Mesenchymal stem cell (in vitro differentiated cells and primary cell): Measurements from ENCODE around the gene GPR62.
A peak's percentile ranks its signal among the peaks of the same experiment; 100 is the strongest.

Experiments used
- DNase-seq: peaks from one replicate; pipeline ENCODE4 v3.0.0-alpha.2; 2013
- H2AFZ ChIP-seq: one replicate; pipeline ENCODE4 v1.6.1; 2013; ENCODE audit warnings: low read depth, mild to moderate bottlenecking, control low read depth, inconsistent platforms, low read length, moderate library complexity
- H2AK5ac ChIP-seq: 2 replicates; pipeline ENCODE4 v1.6.1; 2013; ENCODE audit warnings: low read length, moderate library complexity, mild to moderate bottlenecking, inconsistent platforms; ENCODE audit not compliant: severe bottlenecking
- H2BK120ac ChIP-seq: one replicate; pipeline ENCODE4 v1.6.1; 2013; ENCODE audit warnings: low read depth, mild to moderate bottlenecking, inconsistent platforms, low read length, moderate library complexity
- H2BK12ac ChIP-seq, 2 experiments: one replicate each; pipeline ENCODE4 v1.6.1; 2013; ENCODE audit warnings: inconsistent platforms in 2 of 2, low read length in 2 of 2, mild to moderate bottlenecking in 2 of 2, moderate library complexity in 2 of 2, control low read depth in 1 of 2
- H2BK15ac ChIP-seq: one replicate; pipeline ENCODE4 v1.6.1; 2013; ENCODE audit warnings: mild to moderate bottlenecking, low read depth, inconsistent platforms; ENCODE audit not compliant: poor library complexity, severe bottlenecking
- H2BK5ac ChIP-seq: 2 replicates; pipeline ENCODE4 v1.6.1; 2013; ENCODE audit warnings: low read depth, mild to moderate bottlenecking, low read length, control low read depth, inconsistent platforms; ENCODE audit not compliant: poor library complexity, severe bottlenecking
- H3K14ac ChIP-seq, 2 experiments: one replicate each; pipeline ENCODE4 v1.6.1; 2013; ENCODE audit warnings: inconsistent platforms in 2 of 2, low read length in 2 of 2, control low read depth in 1 of 2, mild to moderate bottlenecking in 1 of 2, moderate library complexity in 1 of 2
- H3K18ac ChIP-seq, 2 experiments: one replicate each; pipeline ENCODE4 v1.6.1; 2013; ENCODE audit warnings: inconsistent platforms in 2 of 2, low read length in 2 of 2, control low read depth in 1 of 2, low read depth in 1 of 2, mild to moderate bottlenecking in 1 of 2
- H3K23ac ChIP-seq, 2 experiments: one replicate each; pipeline ENCODE4 v1.6.1; 2013; ENCODE audit warnings: inconsistent platforms in 2 of 2, low read length in 2 of 2, mild to moderate bottlenecking in 2 of 2, moderate library complexity in 2 of 2, control low read depth in 1 of 2
- H3K27ac ChIP-seq: 2 replicates; pipeline ENCODE4 v1.5.1; 2013; ENCODE audit warnings: mild to moderate bottlenecking, moderate library complexity, low read length, control low read depth, inconsistent platforms; ENCODE audit not compliant: poor library complexity, severe bottlenecking
- H3K27me3 ChIP-seq, 2 experiments: 2 replicates each; pipeline versions ENCODE4 v1.6.1 to v1.7.0; 2013; ENCODE audit warnings: low read length in 2 of 2, mild to moderate bottlenecking in 2 of 2, moderate library complexity in 2 of 2, control low read depth in 1 of 2, inconsistent platforms in 1 of 2; ENCODE audit not compliant: control insufficient read depth in 1 of 2, insufficient read depth in 1 of 2
- H3K36me3 ChIP-seq, 2 experiments: 2 replicates each; pipeline versions ENCODE4 v1.6.1 to v1.7.0; 2013; ENCODE audit warnings: low read length in 2 of 2, control low read depth in 1 of 2, inconsistent platforms in 1 of 2, low read depth in 1 of 2, mild to moderate bottlenecking in 1 of 2; ENCODE audit not compliant: insufficient read depth in 2 of 2, control insufficient read depth in 1 of 2
- H3K4ac ChIP-seq, 2 experiments: one replicate each; pipeline ENCODE4 v1.6.1; 2013; ENCODE audit warnings: inconsistent platforms in 2 of 2, low read length in 2 of 2, mild to moderate bottlenecking in 2 of 2, moderate library complexity in 2 of 2, control low read depth in 1 of 2, low read depth in 1 of 2
- H3K4me1 ChIP-seq: 2 replicates; pipeline ENCODE4 v1.6.1; 2013; ENCODE audit warnings: low read depth, low read length, control low read depth; ENCODE audit not compliant: control insufficient read depth, insufficient read depth
- H3K4me2 ChIP-seq: 2 replicates; pipeline ENCODE4 v1.6.1; 2013; ENCODE audit warnings: low read length, mild to moderate bottlenecking, inconsistent platforms; ENCODE audit not compliant: poor library complexity, severe bottlenecking
- H3K4me3 ChIP-seq, 2 experiments: 2 replicates each; pipeline versions ENCODE4 v1.5.1 to v1.7.0; 2013; ENCODE audit warnings: low read length in 2 of 2, mild to moderate bottlenecking in 2 of 2, control low read depth in 1 of 2, low read depth in 1 of 2; ENCODE audit not compliant: insufficient read depth in 1 of 2
- H3K79me1 ChIP-seq: replicated peaks from 2 replicates; pipeline ENCODE4 v1.6.1; 2013; ENCODE audit warnings: mild to moderate bottlenecking, control low read depth, low read length, inconsistent platforms; ENCODE audit not compliant: poor library complexity, severe bottlenecking
- H3K9ac ChIP-seq: 2 replicates; pipeline ENCODE4 v1.7.0; 2013; ENCODE audit warnings: mild to moderate bottlenecking, low read length, moderate library complexity
- H3K9me3 ChIP-seq: 2 replicates; pipeline ENCODE4 v1.7.0; 2013; ENCODE audit warnings: mild to moderate bottlenecking, low read length; ENCODE audit not compliant: control insufficient read depth
- H4K8ac ChIP-seq: one replicate; pipeline ENCODE4 v1.6.1; 2013; ENCODE audit warnings: inconsistent platforms, mild to moderate bottlenecking, low read length, moderate library complexity
- H4K91ac ChIP-seq: one replicate; pipeline ENCODE4 v1.6.1; 2013; ENCODE audit warnings: mild to moderate bottlenecking, low read length, inconsistent platforms
- WGBS: methylation state at CpG from one replicate; pipeline ENCODE4 v1.1.7; 2013; ENCODE audit warnings: mixed read lengths; 5-methylcytosine and 5-hydroxymethylcytosine counted together

The GPR62 gene

GRCh38 chr3:51949121-51949520, 6.1 kb upstream of the GPR62 start:
- Histone ChIP-seq H3K23ac (no peak overlapping the region), H2AFZ (no peak overlapping the region), H3K27me3 (peaks cover 0 to 3% of the 10 kb centered on the region in 2 experiments), H2AK5ac (no peak overlapping the region), H3K4ac (no peak overlapping the region), H3K27ac (no peak overlapping the region), H3K36me3 (peaks cover 39 to 70% of the 10 kb centered on the region in 2 experiments), H3K9ac (no peak overlapping the region), H2BK12ac (no peak overlapping the region), H4K91ac (peak overlapping the region; percentile 4), H2BK120ac (no peak overlapping the region), H3K4me1 (peaks cover 4% of the 10 kb centered on the region), H3K79me1 (no peaks in the 10 kb centered on the region), H3K9me3 (no peaks in the 10 kb centered on the region), H3K4me3 (no peak overlapping the region), H4K8ac (no peak overlapping the region), H3K4me2 (no peak overlapping the region), H3K14ac (peak overlapping the region in 1 of 2 experiments; percentile 39), H2BK15ac (no peak overlapping the region), H3K18ac (no peak overlapping the region), H2BK5ac (no peak overlapping the region)
- no peak for DNase-seq
- 93% methylated on average over 5 of the region's 5 CpGs for WGBS

- peaks cover 22 to 52% of the 10 kb centered on the region in 2 experiments for H3K36me3 ChIP-seq
- H3K23ac ChIP-seq = no peak overlapping the region
- peaks cover 9% of the 10 kb centered on the region for H3K4me1 ChIP-seq
- H3K27me3 ChIP-seq = peaks cover 4 to 13% of the 10 kb centered on the region in 2 experiments
- no peak overlapping the region for H3K4me3 ChIP-seq
- H2BK15ac ChIP-seq = no peak overlapping the region
- H3K79me1 ChIP-seq = no peaks in the 10 kb centered on the region
- no peak overlapping the region for H3K27ac ChIP-seq
- no peak overlapping the region for H4K8ac ChIP-seq
- H2BK12ac ChIP-seq = no peak overlapping the region
- whole genome bisulfite sequencing = 93% methylated on average over 2 of the region's 2 CpGs
- H3K18ac ChIP-seq = no peak overlapping the region
- H3K4me2 ChIP-seq = no peak overlapping the region
- DNase-seq = no peak
- no peak overlapping the region for H2AK5ac ChIP-seq
- H3K14ac ChIP-seq = no peak overlapping the region
- no peak overlapping the region for H3K9ac ChIP-seq
- H2AFZ ChIP-seq = no peak overlapping the region
- no peak overlapping the region for H4K91ac ChIP-seq
- H3K9me3 ChIP-seq = no peaks in the 10 kb centered on the region
- H2BK5ac ChIP-seq = no peak overlapping the region
- no peak overlapping the region for H3K4ac ChIP-seq
- H2BK120ac ChIP-seq = no peak overlapping the region
Observed at GRCh38 chr3:51950899-51951298, 4.3 kb upstream of the GPR62 start.

- no peak overlapping the region for H3K14ac ChIP-seq
Observed at GRCh38 chr3:51953445-51953844, 1.7 kb upstream of the GPR62 start.

GRCh38 chr3:51954105-51954504, 1.1 kb upstream of the GPR62 start:
- Histone ChIP-seq H4K91ac (no peak overlapping the region), H4K8ac (no peak overlapping the region), H3K4me2 (no peak overlapping the region), H3K4ac (no peak overlapping the region), H3K4me1 (peaks cover 18% of the 10 kb centered on the region), H3K14ac (no peak overlapping the region), H3K27me3 (peaks cover 4 to 13% of the 10 kb centered on the region in 2 experiments), H2BK120ac (no peak overlapping the region), H3K9ac (no peak overlapping the region), H2BK5ac (no peak overlapping the region), H3K9me3 (no peaks in the 10 kb centered on the region), H3K18ac (no peak overlapping the region), H3K4me3 (no peak overlapping the region), H3K36me3 (peaks cover 30 to 42% of the 10 kb centered on the region in 2 experiments), H3K27ac (no peak overlapping the region), H2AK5ac (no peak overlapping the region), H3K79me1 (no peaks in the 10 kb centered on the region), H2BK15ac (no peak overlapping the region), H2BK12ac (no peak overlapping the region), H3K23ac (no peak overlapping the region), H2AFZ (no peak overlapping the region)
- 88% methylated on average over 6 of the region's 6 CpGs for WGBS
- no peak for DNase-seq

More at GRCh38 chr3:51953445-51953844, 1.7 kb upstream of the GPR62 start:
- Histone ChIP-seq H3K4ac (no peak overlapping the region), H2BK5ac (no peak overlapping the region), H2BK15ac (no peak overlapping the region), H2BK120ac (no peak overlapping the region), H3K23ac (no peak overlapping the region), H3K9me3 (no peaks in the 10 kb centered on the region), H3K79me1 (no peaks in the 10 kb centered on the region), H4K91ac (no peak overlapping the region), H2AFZ (no peak overlapping the region), H3K36me3 (peaks cover 26 to 42% of the 10 kb centered on the region in 2 experiments), H3K27me3 (peaks cover 4 to 13% of the 10 kb centered on the region in 2 experiments), H3K27ac (no peak overlapping the region), H4K8ac (no peak overlapping the region), H3K4me2 (no peak overlapping the region), H2BK12ac (no peak overlapping the region), H3K4me3 (no peak overlapping the region), H3K9ac (no peak overlapping the region), H3K18ac (no peak overlapping the region), H2AK5ac (no peak overlapping the region), H3K4me1 (peaks cover 18% of the 10 kb centered on the region)
- 76% methylated on average over 1 of the region's 3 CpGs for WGBS
- peak; percentile 59 for DNase-seq
